AG10803 (cell line): ENCODE data around the gene RAB5B.

ENCODE experiments used
- DNase-seq: peaks from one replicate; pipeline ENCODE4 v3.0.0; 2010; ENCODE audit warnings: low read depth
- H3K4me3 ChIP-seq: 2 replicates; pipeline ENCODE4 v1.5.1; 2011; ENCODE audit warnings: mild to moderate bottlenecking, low read length, control low read depth
- TF ChIP-seq, protein P1 (sequence below): conservative IDR thresholded peaks from 2 replicates; pipeline ENCODE4 v1.5.1; 2011; ENCODE audit warnings: mild to moderate bottlenecking, low read length, control low read depth, inconsistent platforms

RAB5B gene

GRCh38 chr12:56018356-56018755 is 44.5 kb downstream of the RAB5B start:
- H3K4me3 ChIP-seq, result no peak overlapping the region
- DNase-seq, result no peak
- TF ChIP-seq, protein P1, sequence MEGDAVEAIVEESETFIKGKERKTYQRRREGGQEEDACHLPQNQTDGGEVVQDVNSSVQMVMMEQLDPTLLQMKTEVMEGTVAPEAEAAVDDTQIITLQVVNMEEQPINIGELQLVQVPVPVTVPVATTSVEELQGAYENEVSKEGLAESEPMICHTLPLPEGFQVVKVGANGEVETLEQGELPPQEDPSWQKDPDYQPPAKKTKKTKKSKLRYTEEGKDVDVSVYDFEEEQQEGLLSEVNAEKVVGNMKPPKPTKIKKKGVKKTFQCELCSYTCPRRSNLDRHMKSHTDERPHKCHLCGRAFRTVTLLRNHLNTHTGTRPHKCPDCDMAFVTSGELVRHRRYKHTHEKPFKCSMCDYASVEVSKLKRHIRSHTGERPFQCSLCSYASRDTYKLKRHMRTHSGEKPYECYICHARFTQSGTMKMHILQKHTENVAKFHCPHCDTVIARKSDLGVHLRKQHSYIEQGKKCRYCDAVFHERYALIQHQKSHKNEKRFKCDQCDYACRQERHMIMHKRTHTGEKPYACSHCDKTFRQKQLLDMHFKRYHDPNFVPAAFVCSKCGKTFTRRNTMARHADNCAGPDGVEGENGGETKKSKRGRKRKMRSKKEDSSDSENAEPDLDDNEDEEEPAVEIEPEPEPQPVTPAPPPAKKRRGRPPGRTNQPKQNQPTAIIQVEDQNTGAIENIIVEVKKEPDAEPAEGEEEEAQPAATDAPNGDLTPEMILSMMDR, result no peak

DNA sequence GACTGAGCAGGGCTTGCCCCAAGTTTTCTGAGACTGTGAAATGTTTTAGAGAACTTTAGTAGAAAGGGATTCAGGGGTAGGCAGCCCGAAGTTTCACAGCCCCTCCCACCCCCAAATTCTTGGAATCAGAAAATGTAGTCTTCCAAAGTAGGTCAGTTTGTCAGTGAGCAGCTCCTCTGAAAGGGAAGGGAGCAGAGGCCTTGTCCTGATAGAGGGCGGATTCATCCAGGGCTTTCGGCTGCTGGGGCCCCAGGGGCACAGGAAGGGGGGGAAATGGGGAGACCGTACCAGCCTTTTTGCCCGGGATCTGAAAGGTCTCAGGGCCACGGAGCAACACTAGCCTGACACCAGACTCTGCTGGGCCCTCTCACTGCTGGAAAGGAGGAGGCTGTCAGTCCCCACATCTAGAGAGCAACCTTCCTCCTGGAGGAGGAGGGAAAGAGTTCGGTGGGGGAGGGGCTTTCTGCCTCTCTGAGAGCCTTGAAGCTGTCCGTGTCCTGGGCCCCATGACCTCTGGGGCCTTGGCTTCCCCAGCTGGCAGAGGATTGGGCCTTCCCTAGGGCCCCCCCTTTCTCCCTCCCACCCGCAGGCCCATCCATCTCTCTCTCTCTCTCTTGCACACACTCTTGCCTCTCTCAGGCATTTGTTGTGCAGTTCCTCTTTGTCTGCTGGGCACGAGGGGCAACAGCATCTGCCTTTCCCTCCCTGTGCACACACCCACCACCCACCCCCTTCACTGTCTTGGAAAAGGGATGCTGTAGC is 46.7 kb downstream of the RAB5B start, which contains the start of gene IKZF4:
TSS of gene IKZF4 (plus strand) at position 621 of the 762 bp plus-strand sequence. CDS start 451 bp downstream, outside the sequence.
- DNase-seq, result peak; percentile 15
- H3K4me3 ChIP-seq, result no peak within 1 kb of the TSS

DNA sequence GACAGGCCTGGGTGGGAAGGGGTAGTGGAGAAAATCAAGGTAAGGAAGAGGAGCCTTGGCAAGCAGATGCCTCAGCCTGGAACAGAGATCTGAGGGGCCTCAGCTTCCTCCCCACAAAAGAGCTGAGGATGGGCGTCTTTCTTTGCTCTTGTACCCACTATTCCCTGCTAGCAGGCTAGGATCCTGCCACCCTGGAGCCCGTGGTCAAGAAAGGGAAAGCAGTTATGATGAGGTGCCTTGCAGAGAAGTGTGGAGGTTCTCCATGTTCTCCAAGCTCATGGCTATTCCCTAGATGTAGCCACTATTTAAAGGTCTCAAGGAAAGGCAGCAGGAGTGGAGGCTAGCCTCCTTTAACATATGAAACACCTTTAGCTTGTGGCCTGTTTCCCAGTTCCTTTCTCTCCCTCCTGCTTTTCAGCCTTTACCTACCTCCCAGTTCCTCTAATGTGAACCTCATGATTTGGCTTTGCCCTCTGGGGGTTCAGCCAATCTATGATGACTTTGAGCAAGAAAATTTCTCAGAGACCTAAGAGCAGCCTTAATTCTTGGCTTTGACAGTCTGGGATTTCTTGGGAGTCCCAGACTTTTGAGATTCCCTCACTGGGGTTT is 48.1 kb downstream of the RAB5B start:
- TF ChIP-seq, protein P1, result no peak
- no peak overlapping the region for H3K4me3 ChIP-seq

More for the DNA sequence above, 46.7 kb downstream of the RAB5B start, which contains the start of gene IKZF4:
- TF ChIP-seq, protein P1, result no peak

GRCh38 chr12:56028511-56029165 is 54.8 kb downstream of the RAB5B start:
- H3K4me3 ChIP-seq, result no peak overlapping the region
- TF ChIP-seq, protein P1, result no peak
- DNase-seq, result no peak

More for the DNA sequence above, 48.1 kb downstream of the RAB5B start:
- no peak for DNase-seq

DNA sequence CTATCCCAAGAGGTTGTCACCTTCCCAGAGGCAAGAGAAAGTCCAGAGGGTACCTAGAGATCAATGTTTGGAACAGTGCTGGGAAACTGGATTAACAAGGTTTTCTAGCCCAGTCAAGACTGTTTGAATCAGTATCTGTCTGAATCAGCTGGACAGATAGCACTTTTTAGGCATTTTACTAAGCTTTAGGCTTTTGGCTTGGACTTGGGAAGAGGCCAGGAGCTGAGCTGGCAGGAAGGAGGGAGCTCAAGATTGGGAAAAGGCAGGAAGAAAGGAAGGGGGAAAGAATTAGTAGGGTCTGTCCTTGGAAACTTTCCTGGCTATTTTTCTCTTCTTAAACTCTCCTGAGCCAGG is 55.3 kb downstream of the RAB5B start:
- no peak overlapping the region for H3K4me3 ChIP-seq
- TF ChIP-seq, protein P1, result no peak
- peak; percentile 57 for DNase-seq

DNA sequence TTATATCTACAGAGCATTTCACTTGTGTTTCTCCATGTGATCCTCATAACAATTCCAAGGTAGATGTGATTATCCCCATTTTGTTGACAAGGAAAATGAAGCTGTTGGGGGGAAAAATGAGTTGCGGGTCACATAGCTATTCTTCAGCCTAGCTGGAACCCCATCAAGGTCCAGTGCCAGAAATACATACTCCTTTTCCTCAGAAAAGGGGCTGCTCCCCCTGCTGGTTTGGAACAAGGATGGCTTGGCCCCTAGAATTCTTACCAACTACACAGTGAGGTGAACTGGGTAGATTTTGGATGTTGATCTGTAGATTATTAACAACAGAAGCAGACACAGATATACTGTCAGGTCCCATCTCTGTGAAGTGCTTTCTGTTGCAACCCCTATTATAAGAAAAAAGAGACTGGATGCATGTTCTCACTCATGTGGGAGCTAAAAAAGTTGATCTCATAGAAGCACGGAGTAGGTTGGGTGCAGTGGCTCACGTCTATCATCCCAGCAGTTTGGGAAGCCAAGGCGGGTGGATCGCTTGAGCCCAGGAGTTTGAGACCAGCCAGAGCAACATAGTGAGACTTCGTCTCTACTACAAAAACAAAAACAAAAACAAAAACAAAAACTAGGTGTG is 55.9 kb downstream of the RAB5B start:
- no peak overlapping the region for H3K4me3 ChIP-seq
- DNase-seq, result peak; percentile 68
- TF ChIP-seq, protein P1, result peak; percentile 84
